Ovary (tissue), 10 donors: ENCODE results near the gene HYPK. TPM values are rescaled to one million over a fixed set of nuclear protein-coding genes. Genes with fewer than 3 reads are reported as not detected.

Experiments used
- DNase-seq, 5 donors: peaks; one replicate each; pipeline ENCODE4 v3.0.0-alpha.2; 2019 to 2020
- H3K27ac ChIP-seq, 2 donors: fragments of 200-600 bp; one replicate each; pipeline versions ENCODE4 v1.5.1 to v1.8.0; 2019 to 2022
- H3K27me3 ChIP-seq: fragments of 200-600 bp; one replicate; pipeline ENCODE4 v1.8.0; 2022
- H3K36me3 ChIP-seq: fragments of 200-600 bp; sonication (generic); one replicate; pipeline ENCODE4 v1.5.1; 2019
- H3K4me1 ChIP-seq: one replicate; pipeline ENCODE4 v1.8.1; 2013; ENCODE audit warnings: mild to moderate bottlenecking, moderate library complexity; ENCODE audit not compliant: insufficient read depth
- H3K4me3 ChIP-seq: fragments of 200-600 bp; sonication (generic); one replicate; pipeline ENCODE4 v1.5.1; 2017
- H3K9me3 ChIP-seq, 2 donors: fragments of 200-600 bp in 1 of 2; sonication (generic) in 1 of 2; one replicate each; pipeline versions ENCODE4 v1.5.1 to v1.8.1; 2013 to 2019; ENCODE audit warnings: mild to moderate bottlenecking in 1 of 2, moderate library complexity in 1 of 2
- EP300 ChIP-seq: sonication (generic); formaldehyde crosslinking; IDR thresholded peaks from one replicate; pipeline ENCODE4 v1.6.1; 2017; ENCODE audit warnings: antibody characterized with exemption
- POLR2A ChIP-seq: fragments of 450-650 bp; IDR thresholded peaks from one replicate; pipeline ENCODE4 v1.6.1; 2017; ENCODE audit warnings: antibody characterized with exemption, mild to moderate bottlenecking, moderate library complexity
- WGBS, 3 donors: extraction: QIAGEN DNeasy Blood & Tissue Kit in 1 of 3; methylation state at CpG; one replicate each; pipeline versions ENCODE4 v1.1.5 to v1.1.7; 2013 to 2017; 5-methylcytosine and 5-hydroxymethylcytosine counted together
- intact Hi-C, 4 donors: fragments of 100-400 bp; cut with DNase I; formaldehyde crosslinking; loops; one replicate each; pipeline versions ENCODE4 v1.11.0 to v1.15.1; 2022 to 2023
- long read RNA-seq, 3 donors: library from polyadenylated mRNA in 2 of 3; unstranded in 2 of 3; transcript quantifications; one replicate each; pipeline ENCODE4 v2.0.0 and lab custom pipeline, GENCODE V29; 2021 to 2026
- polyA plus RNA-seq, 2 donors: library from polyadenylated mRNA; stranded (reverse); fragments of 200-250 nt in 1 of 2; fragments of 350-450 nt in 1 of 2; fragmentation: Illumina TruSeq in 1 of 2; extraction: RNeasy Lipid Tissue Mini Kit (QIAGEN cat#74804) in 1 of 2; gene quantifications; one replicate each; pipeline ENCODE4 v1.2.3, GENCODE V29; 2013 to 2014
- total RNA-seq, 7 donors: library from RNA; depleted of rRNA in 2 of 7; stranded (reverse); fragments of >200 nt in 2 of 7; fragmentation: NEBNext Ultra II Directional in 3 of 7; extraction: Animal tissue kit (Norgen Biotek cat#: 25700) in 3 of 7; gene quantifications; one replicate each; pipeline versions ENCODE4 v1.1.0 to v1.2.4, GENCODE V29; 2016 to 2023
- TF ChIP-seq, protein P1 (sequence below), 3 donors: fragments of 450-650 bp in 2 of 3; fragments of 200-600 bp in 1 of 3; IDR thresholded peaks; one replicate each; pipeline versions ENCODE4 v1.5.1 to v1.8.0; 2016 to 2022; ENCODE audit warnings: antibody characterized with exemption in 3 of 3, mild to moderate bottlenecking in 1 of 3
- donor health status: DM: no; HTN: no; CAD: no; lungs with moderate emphysema.
- donor health status: DM: no; HTN: no; CAD: no.
- donor health status: Bipolar disorder and iron deficiency.
- donor health status: DM: yes; HTN: yes; CAD: no.
- donor health status: DM: no; HTN: no; CAD: no.
- donor health status: DM: yes; HTN: yes; CAD: no.

The HYPK gene, protein sequence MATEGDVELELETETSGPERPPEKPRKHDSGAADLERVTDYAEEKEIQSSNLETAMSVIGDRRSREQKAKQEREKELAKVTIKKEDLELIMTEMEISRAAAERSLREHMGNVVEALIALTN
- total RNA-seq (10 to 100 TPM in 6 of 7 donors, 1 to 10 TPM in 1; 9.1 to 20.7 (median 14.1) TPM), polyA plus RNA-seq (10 to 100 TPM in 1 of 2 donors, 1 to 10 TPM in 1; 7.2 to 12.3 TPM)
- long read RNA-seq, donor 1, full-length matches to known transcripts: 19 of 25 reads
- long read RNA-seq, donor 1, partial matches to known transcripts: 0 of 25 reads
- long read RNA-seq, donor 1, other reads (novel, unspliced or antisense): 6 of 25 reads
- long read RNA-seq, donor 2, transcript HYPK-202 (4 exons, 1,051 nt): major isoform, 71 of 71 reads
- long read RNA-seq, donor 2, partial matches to known transcripts: 0 of 71 reads
- long read RNA-seq, donor 2, other reads (novel, unspliced or antisense): 0 of 71 reads
- long read RNA-seq, donor 3, transcript HYPK-202 (4 exons, 1,051 nt): major isoform, 62 of 63 reads
- long read RNA-seq, donor 3, partial matches to known transcripts: 0 of 63 reads
- long read RNA-seq, donor 3, other reads (novel, unspliced or antisense): 0 of 63 reads

DNA sequence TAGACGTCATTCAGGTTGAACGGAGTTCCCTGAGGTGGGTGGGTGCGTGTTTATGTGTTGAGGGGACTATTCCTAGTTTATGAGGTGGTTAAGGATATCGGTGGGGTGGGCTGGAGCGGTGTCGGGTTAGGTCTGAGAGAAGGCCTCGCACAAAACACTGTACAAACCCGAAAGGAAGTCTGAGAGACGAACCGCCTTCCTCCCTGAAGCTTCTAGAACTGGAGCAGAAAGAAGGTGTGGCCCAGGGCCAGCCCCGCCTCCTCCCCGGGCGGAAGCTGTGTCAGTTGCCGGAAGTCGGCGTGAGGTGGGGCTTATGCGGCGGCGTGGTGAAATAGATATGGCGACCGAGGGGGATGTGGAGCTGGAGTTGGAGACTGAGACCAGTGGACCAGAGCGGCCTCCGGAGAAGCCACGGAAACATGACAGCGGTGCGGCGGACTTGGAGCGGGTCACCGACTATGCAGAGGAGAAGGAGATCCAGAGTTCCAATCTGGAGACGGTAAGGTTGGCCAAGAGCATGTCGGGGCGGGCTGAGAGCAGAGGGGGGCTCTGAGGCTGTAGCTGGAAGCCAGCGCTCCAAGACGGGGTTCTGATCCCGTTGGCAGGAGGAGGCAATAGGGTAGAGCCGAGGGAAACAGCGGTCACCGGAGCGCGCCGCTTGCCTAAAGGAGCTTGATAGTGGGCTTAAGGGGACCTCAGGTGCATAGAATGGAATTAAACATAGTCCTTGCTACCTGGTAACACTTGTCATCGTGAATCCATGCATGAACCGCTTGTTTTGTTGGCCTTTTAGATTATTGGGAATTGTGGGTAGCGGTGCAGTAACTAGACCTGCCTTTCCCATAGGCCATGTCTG is at the start of gene HYPK:
TSS of gene HYPK (plus strand) at position 314 of the 856 bp plus-strand sequence. CDS start at position 338, 24 bp downstream.
- Histone ChIP-seq H3K27ac (peak within 1 kb of the TSS; percentile 92 to 94), H3K4me1 (peaks cover 6% of the 10 kb centered on the region), H3K9me3 (no peaks in the 10 kb centered on the region), H3K36me3 (no peaks in the 10 kb centered on the region), H3K4me3 (peak within 1 kb of the TSS; percentile 85), H3K27me3 (no peaks in the 10 kb centered on the region)
- TF ChIP-seq POLR2A: peak; percentile 58
- TF ChIP-seq, protein P1, sequence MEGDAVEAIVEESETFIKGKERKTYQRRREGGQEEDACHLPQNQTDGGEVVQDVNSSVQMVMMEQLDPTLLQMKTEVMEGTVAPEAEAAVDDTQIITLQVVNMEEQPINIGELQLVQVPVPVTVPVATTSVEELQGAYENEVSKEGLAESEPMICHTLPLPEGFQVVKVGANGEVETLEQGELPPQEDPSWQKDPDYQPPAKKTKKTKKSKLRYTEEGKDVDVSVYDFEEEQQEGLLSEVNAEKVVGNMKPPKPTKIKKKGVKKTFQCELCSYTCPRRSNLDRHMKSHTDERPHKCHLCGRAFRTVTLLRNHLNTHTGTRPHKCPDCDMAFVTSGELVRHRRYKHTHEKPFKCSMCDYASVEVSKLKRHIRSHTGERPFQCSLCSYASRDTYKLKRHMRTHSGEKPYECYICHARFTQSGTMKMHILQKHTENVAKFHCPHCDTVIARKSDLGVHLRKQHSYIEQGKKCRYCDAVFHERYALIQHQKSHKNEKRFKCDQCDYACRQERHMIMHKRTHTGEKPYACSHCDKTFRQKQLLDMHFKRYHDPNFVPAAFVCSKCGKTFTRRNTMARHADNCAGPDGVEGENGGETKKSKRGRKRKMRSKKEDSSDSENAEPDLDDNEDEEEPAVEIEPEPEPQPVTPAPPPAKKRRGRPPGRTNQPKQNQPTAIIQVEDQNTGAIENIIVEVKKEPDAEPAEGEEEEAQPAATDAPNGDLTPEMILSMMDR (IDR thresholded peaks at IDR 0.05): no peak
- WGBS, 3 donors: 6 to 8% (median 7%) methylated on average over 44 of the region's 44 CpGs
- DNase-seq: peak; percentile 91 to 96 (median 94)
- intact Hi-C loops: no loop called here

DNA sequence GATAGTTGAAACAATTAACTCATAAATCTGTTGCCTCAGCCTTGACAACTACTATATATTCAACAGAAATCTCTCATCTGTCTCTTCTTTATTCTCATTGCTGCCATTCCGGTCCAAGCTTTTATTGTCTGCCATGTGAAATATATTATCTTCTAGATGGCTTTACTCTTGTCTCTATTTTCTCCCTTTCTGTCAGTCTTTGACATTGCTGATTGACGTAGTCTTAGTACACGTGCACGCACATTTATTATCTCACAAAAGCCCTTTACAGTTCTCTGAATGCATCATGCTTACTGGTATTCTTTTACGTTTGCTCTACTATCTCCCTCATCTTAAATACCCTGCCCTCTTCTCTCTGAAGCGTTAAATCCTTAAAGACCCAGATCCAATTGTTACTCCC is 48.5 kb upstream of the HYPK start:
- intact Hi-C loops: no loop called here
- no peak for TF ChIP-seq EP300
- TF ChIP-seq POLR2A: no peak
- TF ChIP-seq, protein P1 (IDR thresholded peaks at IDR 0.05): no peak
- 85 to 88% (median 85%) methylated on average over 6 of the region's 6 CpGs for WGBS, 3 donors

DNA sequence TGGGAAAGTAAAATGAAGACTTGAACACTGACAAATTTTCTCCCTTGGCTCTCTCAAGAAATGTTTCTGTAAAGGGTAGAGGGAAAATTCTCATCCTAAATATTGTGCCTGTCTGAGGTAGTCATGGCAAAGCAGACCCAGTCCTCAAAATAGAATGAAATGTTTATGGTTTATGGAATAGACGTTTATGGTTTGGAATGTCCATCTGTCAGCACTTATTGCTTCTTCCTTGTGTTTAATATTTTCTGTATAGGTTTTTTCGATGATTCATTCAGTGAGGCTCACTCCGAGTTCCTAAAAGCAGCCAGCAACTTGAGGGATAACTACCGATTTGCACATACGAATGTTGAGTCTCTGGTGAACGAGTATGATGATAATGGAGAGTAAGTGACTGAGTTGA is 37.6 kb upstream of the HYPK start:
- TF ChIP-seq EP300: no peak
- H3K27ac ChIP-seq: no peak overlapping the region
- DNase-seq: no peak
- H3K4me3 ChIP-seq: no peak overlapping the region
- peaks cover 2% of the 10 kb centered on the region for H3K4me1 ChIP-seq
- intact Hi-C loops: no loop called here
- no peaks in the 10 kb centered on the region for H3K9me3 ChIP-seq
- H3K27me3 ChIP-seq: no peaks in the 10 kb centered on the region
- WGBS, 3 donors: 72 to 77% (median 77%) methylated on average over 6 of the region's 6 CpGs
- no peaks in the 10 kb centered on the region for H3K36me3 ChIP-seq

More for the DNA sequence above, 48.5 kb upstream of the HYPK start:
- H3K4me3 ChIP-seq: no peak overlapping the region
- H3K27ac ChIP-seq: no peak overlapping the region
- no peaks in the 10 kb centered on the region for H3K27me3 ChIP-seq
- no peaks in the 10 kb centered on the region for H3K36me3 ChIP-seq
- no peaks in the 10 kb centered on the region for H3K9me3 ChIP-seq
- H3K4me1 ChIP-seq: peaks cover 5% of the 10 kb centered on the region
- DNase-seq: no peak

DNA sequence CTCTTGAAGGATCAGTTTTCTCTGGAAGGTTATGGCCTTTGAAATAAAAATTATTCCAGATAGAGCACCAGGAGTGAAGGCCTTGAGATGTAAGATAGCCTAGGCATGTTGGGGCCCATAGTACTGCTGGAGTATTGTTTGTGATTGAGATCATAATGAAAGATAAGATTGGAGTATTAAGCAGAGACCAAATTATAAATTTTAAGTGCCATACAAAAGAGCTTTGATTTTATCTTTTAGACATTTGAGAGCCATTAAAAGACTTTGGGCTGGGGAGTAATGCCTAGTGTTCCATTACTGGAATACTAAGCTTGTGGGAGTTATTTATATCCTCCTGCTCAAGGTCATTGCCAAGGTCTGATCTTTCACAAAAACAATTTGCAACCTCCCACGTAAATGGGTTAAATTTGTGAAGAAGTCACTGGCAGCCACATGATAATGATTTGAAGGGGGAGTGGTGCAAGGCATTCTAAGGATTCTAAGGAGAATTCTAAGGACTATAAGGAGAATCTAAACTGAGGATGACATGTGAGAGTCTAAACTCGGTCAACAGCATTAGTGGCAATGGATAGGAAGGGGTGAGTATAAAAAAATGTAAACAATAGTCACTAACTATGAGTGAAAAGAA is 36.5 kb upstream of the HYPK start:
- Histone ChIP-seq H3K9me3 (no peaks in the 10 kb centered on the region), H3K27me3 (no peaks in the 10 kb centered on the region), H3K4me3 (no peak overlapping the region), H3K4me1 (peaks cover 2% of the 10 kb centered on the region), H3K36me3 (no peaks in the 10 kb centered on the region), H3K27ac (peak overlapping the region in 1 of 2 donors; percentile 9)
- intact Hi-C loops: no loop called here
- 5 to 18% (median 8%) methylated on average over 2 of the region's 2 CpGs for WGBS, 3 donors
- no peak for DNase-seq
- TF ChIP-seq EP300 (no peak), POLR2A (no peak)
- TF ChIP-seq, protein P1 (IDR thresholded peaks at IDR 0.05): no peak
